Peyer's patch (tissue), 4 donors: Measurements from ENCODE around the gene VASN. TPM values are rescaled to one million over a fixed set of nuclear protein-coding genes. Genes with fewer than 3 reads are reported as not detected.

ENCODE experiments used
- DNase-seq, 3 donors: peaks; one replicate each; pipeline ENCODE4 v3.0.0-alpha.2; 2017 to 2019
- H3K27ac ChIP-seq, 4 donors: fragments of 200-600 bp; sonication (generic); one replicate each; pipeline ENCODE4 v1.5.1; 2016 to 2019
- H3K27me3 ChIP-seq, 2 donors: fragments of 200-600 bp; sonication (generic); one replicate each; pipeline ENCODE4 v1.5.1; 2019
- H3K36me3 ChIP-seq, 3 donors: fragments of 200-600 bp; sonication (generic); one replicate each; pipeline ENCODE4 v1.5.1; 2016 to 2019
- H3K4me1 ChIP-seq, 4 donors: fragments of 200-600 bp; sonication (generic); one replicate each; pipeline ENCODE4 v1.5.1; 2016 to 2019
- H3K4me3 ChIP-seq, 4 donors: fragments of 200-600 bp; sonication (generic); 1 replicate in 3 of 4; 2 replicates in 1 of 4; pipeline ENCODE4 v1.5.1; 2016 to 2019; ENCODE audit warnings: mild to moderate bottlenecking in 1 of 4
- H3K9me3 ChIP-seq, 4 donors: fragments of 200-600 bp; sonication (generic); one replicate each; pipeline ENCODE4 v1.5.1; 2016 to 2019; ENCODE audit warnings: mild to moderate bottlenecking in 1 of 4
- CTCF ChIP-seq, 6 experiments: fragments of 450-650 bp in 4 of 6; fragments of 200-600 bp in 2 of 6; sonication (generic) in 1 of 6; IDR thresholded peaks; one replicate each; pipeline ENCODE4 v1.5.1; 2017 to 2019; ENCODE audit warnings: antibody characterized with exemption in 6 of 6, mild to moderate bottlenecking in 3 of 6, moderate library complexity in 1 of 6
- POLR2A ChIP-seq, 2 donors: fragments of 450-650 bp; IDR thresholded peaks; one replicate each; pipeline ENCODE4 v1.5.1; 2017; ENCODE audit warnings: antibody characterized with exemption in 2 of 2, mild to moderate bottlenecking in 2 of 2, moderate library complexity in 2 of 2
- total RNA-seq, 4 donors: library from RNA; depleted of rRNA; stranded (reverse); fragments of >200 nt; gene quantifications; one replicate each; pipeline ENCODE4 v1.1.0, GENCODE V29; 2016

The VASN gene
- 10 to 100 TPM in 2 of 4 donors, 1 to 10 TPM in 2; 2.1 to 18.2 (median 8.4) TPM for total RNA-seq

GRCh38 chr16:4371357-4372000, at the start of gene VASN:
Gene VASN (plus strand): TSS chr16:4371848. CDS start chr16:4380878, 9,030 bp downstream.
- peaks cover 0 to 66% (median 12%) of the 10 kb centered on the region in 4 donors for H3K4me1 ChIP-seq

GRCh38 chr16:4322121-4323052, 49.3 kb upstream of the VASN start:
- peaks cover 0 to 47% (median 9%) of the 10 kb centered on the region in 4 donors for H3K4me1 ChIP-seq
- no peak overlapping the region for H3K4me3 ChIP-seq
- no peaks in the 10 kb centered on the region for H3K36me3 ChIP-seq
- H3K9me3 ChIP-seq: no peaks in the 10 kb centered on the region
- TF ChIP-seq POLR2A (IDR thresholded peaks at IDR 0.05): no peak
- TF ChIP-seq CTCF (IDR thresholded peaks at IDR 0.05): no peak
- no peak for DNase-seq
- H3K27me3 ChIP-seq: no peaks in the 10 kb centered on the region
- no peak overlapping the region for H3K27ac ChIP-seq

More at GRCh38 chr16:4371357-4372000, at the start of gene VASN:
- TF ChIP-seq CTCF (IDR thresholded peaks at IDR 0.05): no peak
- TF ChIP-seq POLR2A (IDR thresholded peaks at IDR 0.05): peak in 1 of 2 donors; percentile 75
- peaks cover 0 to 14% (median 0%) of the 10 kb centered on the region in 3 donors for H3K36me3 ChIP-seq
- peak; percentile 74 to 86 (median 82) for DNase-seq
- H3K4me3 ChIP-seq: peak within 1 kb of the TSS; percentile 43 to 80 (median 70)
- H3K27me3 ChIP-seq: no peaks in the 10 kb centered on the region
- peak within 1 kb of the TSS; percentile 40 to 84 (median 76) for H3K27ac ChIP-seq
- no peaks in the 10 kb centered on the region for H3K9me3 ChIP-seq

- Histone ChIP-seq H3K27me3 (no peaks in the 10 kb centered on the region), H3K9me3 (no peaks in the 10 kb centered on the region), H3K36me3 (no peaks in the 10 kb centered on the region), H3K4me3 (no peak overlapping the region), H3K27ac (peak overlapping the region in 3 of 4 donors; percentile 51 to 75 (median 57)), H3K4me1 (peaks cover 0 to 47% (median 17%) of the 10 kb centered on the region in 4 donors)
- TF ChIP-seq POLR2A (IDR thresholded peaks at IDR 0.05) (no peak), CTCF (IDR thresholded peaks at IDR 0.05) (no peak)
- peak in 1 of 3 donors; percentile 44 for DNase-seq
These were observed 48.4 kb upstream of the VASN start for GRCh38 chr16:4323071-4323844.

- H3K4me3 ChIP-seq: no peak overlapping the region
- peaks cover 0 to 46% (median 21%) of the 10 kb centered on the region in 4 donors for H3K4me1 ChIP-seq
- DNase-seq: peak in 1 of 3 donors; percentile 50
These were observed 47.7 kb upstream of the VASN start for GRCh38 chr16:4323845-4324488.

More at GRCh38 chr16:4323845-4324488, 47.7 kb upstream of the VASN start:
- no peaks in the 10 kb centered on the region for H3K9me3 ChIP-seq
- H3K27ac ChIP-seq: peak overlapping the region; percentile 51 to 75 (median 58)
- no peaks in the 10 kb centered on the region for H3K36me3 ChIP-seq
- H3K27me3 ChIP-seq: no peaks in the 10 kb centered on the region
- no peak for TF ChIP-seq CTCF (IDR thresholded peaks at IDR 0.05)
- no peak for TF ChIP-seq POLR2A (IDR thresholded peaks at IDR 0.05)
